Urothelium cell line (cell line): ENCODE measurements around the gene EIF1AY.
"Not testable (repeated sequence)": the region's sequence is repeated elsewhere in the genome, so short reads cannot be mapped to it uniquely, and the experiment has no call there.

ENCODE experiments used
- DNase-seq: peaks from one replicate; pipeline ENCODE4 v3.0.0; 2011; ENCODE audit warnings: low spot score, mixed read lengths
- FAIRE-seq: peaks from 2 replicates; lab custom pipeline; 2011; peaks lifted over from hg19 to GRCh38; lab: Jason Lieb, UNC

EIF1AY gene

GRCh38 chrY:20575531-20576121 is at the start of gene EIF1AY:
EIF1AY (plus strand) TSS chrY:20575776; CDS start chrY:20575872, 96 bp downstream.
- DNase-seq (no peak), FAIRE-seq (no peak)

- FAIRE-seq (no peak), DNase-seq (no peak)
Observed at GRCh38 chrY:20528435-20528834, 47.1 kb upstream of the EIF1AY start.

GRCh38 chrY:20538186-20538585 is 37.4 kb upstream of the EIF1AY start:
- FAIRE-seq (no peak), DNase-seq (no peak)

GRCh38 chrY:20538933-20539332 is 36.6 kb upstream of the EIF1AY start:
- DNase-seq (no peak), FAIRE-seq (no peak)

GRCh38 chrY:20544451-20544960 is 31.1 kb upstream of the EIF1AY start:
- DNase-seq (no peak), FAIRE-seq (no peak)

GRCh38 chrY:20546071-20546470 is 29.5 kb upstream of the EIF1AY start:
- FAIRE-seq, result no peak
- DNase-seq, result no peak

GRCh38 chrY:20549289-20549688 is 26.3 kb upstream of the EIF1AY start:
- DNase-seq (no peak), FAIRE-seq (no peak)

GRCh38 chrY:20551840-20552239 is 23.7 kb upstream of the EIF1AY start:
- FAIRE-seq (no peak), DNase-seq (no peak)

GRCh38 chrY:20552764-20553323 is 22.7 kb upstream of the EIF1AY start:
- not testable (repeated sequence) for DNase-seq, FAIRE-seq

GRCh38 chrY:20555820-20556219 is 19.8 kb upstream of the EIF1AY start:
- DNase-seq, result no peak
- no peak for FAIRE-seq

GRCh38 chrY:20558677-20559076 is 16.9 kb upstream of the EIF1AY start:
- no peak for FAIRE-seq

GRCh38 chrY:20559873-20560512 is 15.6 kb upstream of the EIF1AY start:
- DNase-seq (no peak), FAIRE-seq (no peak)

More at GRCh38 chrY:20558677-20559076, 16.9 kb upstream of the EIF1AY start:
- no peak for DNase-seq

GRCh38 chrY:20571306-20571705 is 4.3 kb upstream of the EIF1AY start:
- no peak for FAIRE-seq

GRCh38 chrY:20576506-20576905 is 930 bp downstream of the EIF1AY start:
- no peak for FAIRE-seq
- DNase-seq, result no peak

More at GRCh38 chrY:20571306-20571705, 4.3 kb upstream of the EIF1AY start:
- no peak for DNase-seq

GRCh38 chrY:20578206-20578605 is 2.6 kb downstream of the EIF1AY start:
- FAIRE-seq, result no peak
- DNase-seq, result no peak

GRCh38 chrY:20581687-20582086 is 6.1 kb downstream of the EIF1AY start:
- FAIRE-seq (no peak), DNase-seq (no peak)

GRCh38 chrY:20586161-20586560 is 10.6 kb downstream of the EIF1AY start:
- DNase-seq, result no peak
- no peak for FAIRE-seq
